CD4-positive, alpha-beta T cell treated with Interleukin-2 at 100 ng/mL for 4 hours (primary cell): Measurements from ENCODE around the gene ZSCAN16.
"Not testable (repeated sequence)": the region's sequence is repeated elsewhere in the genome, so short reads cannot be mapped to it uniquely, and the experiment has no call there.

Source experiments
- DNase-seq: peaks from one replicate; pipeline ENCODE4 v3.0.0-alpha.2; 2020; ENCODE audit warnings: low spot score

The ZSCAN16 gene

GRCh38 chr6:28124350-28124970 lies at the start of gene ZSCAN16:
ZSCAN16 (plus strand) TSS chr6:28124609; CDS start chr6:28125444, 835 bp downstream.
- DNase-seq: peak; percentile 83

DNA sequence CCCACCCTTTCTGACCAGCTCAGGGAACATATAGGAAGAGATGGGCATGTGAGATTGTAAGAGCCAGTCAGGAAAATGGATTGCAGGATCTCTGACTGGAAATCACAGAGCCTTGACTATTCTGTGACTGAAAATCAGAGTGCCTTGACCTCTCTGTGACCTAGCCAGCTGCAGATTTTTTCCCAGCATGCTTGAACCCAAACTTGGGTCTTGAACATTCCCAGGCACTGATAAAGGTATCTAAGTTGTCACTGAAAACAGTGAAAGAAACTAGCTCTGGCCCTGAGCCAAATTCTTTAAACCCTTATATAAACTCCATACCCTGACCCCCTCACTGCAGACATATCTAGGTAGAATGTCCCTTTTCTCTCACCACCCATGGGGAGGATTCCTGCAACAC lies 46.4 kb upstream of the ZSCAN16 start:
- DNase-seq: no peak

GRCh38 chr6:28078836-28079235 lies 45.6 kb upstream of the ZSCAN16 start:
- DNase-seq: no peak

- DNase-seq: not testable (repeated sequence)
Observed at GRCh38 chr6:28080381-28080630, 44.1 kb upstream of the ZSCAN16 start, which contains the start of gene ZNF165. ZNF165 (plus strand) TSS chr6:28080568; CDS start chr6:28085481, 4,913 bp downstream.

GRCh38 chr6:28080631-28081485 lies 43.6 kb upstream of the ZSCAN16 start:
- DNase-seq: peak; percentile 95

GRCh38 chr6:28081486-28081751 lies 43.0 kb upstream of the ZSCAN16 start:
- peak; percentile 43 for DNase-seq

- no peak for DNase-seq
Observed at GRCh38 chr6:28082939-28083338, 41.5 kb upstream of the ZSCAN16 start.

GRCh38 chr6:28089054-28089453 lies 35.4 kb upstream of the ZSCAN16 start:
- DNase-seq: no peak

DNA sequence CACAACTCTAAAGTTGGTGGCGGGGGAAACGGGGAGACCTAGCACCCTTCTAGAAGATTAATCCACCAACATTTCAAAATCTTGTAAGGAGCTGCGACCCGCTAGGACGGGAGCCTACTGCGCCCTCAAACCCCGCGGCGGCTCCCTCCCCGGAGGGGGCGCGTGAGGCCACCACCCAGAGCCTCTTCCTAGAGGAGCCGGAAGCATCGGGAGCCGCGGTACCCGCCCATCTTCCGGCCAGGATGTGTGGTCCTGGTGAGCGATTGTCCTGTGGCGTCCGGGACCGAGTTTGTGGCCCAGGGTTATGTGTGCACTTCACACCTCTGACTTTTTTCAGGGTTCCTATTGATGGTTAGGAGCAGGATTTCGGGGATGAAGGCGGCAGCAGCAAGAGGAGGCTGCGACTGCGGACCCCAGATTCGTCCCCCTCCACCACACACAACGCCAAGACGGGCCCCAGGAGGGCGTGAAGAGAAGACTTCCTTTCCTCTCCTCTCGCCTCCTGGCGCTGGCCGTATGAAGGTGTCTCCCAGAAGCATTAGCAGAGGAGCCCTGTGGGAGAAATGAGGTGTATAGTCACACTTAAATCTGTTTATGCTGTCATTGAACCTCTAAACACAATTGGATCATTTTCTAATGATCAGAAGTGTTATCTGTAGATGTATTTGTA lies 33.4 kb upstream of the ZSCAN16 start:
- DNase-seq: no peak

GRCh38 chr6:28102222-28102621 lies 22.2 kb upstream of the ZSCAN16 start:
- not testable (repeated sequence) for DNase-seq

DNA sequence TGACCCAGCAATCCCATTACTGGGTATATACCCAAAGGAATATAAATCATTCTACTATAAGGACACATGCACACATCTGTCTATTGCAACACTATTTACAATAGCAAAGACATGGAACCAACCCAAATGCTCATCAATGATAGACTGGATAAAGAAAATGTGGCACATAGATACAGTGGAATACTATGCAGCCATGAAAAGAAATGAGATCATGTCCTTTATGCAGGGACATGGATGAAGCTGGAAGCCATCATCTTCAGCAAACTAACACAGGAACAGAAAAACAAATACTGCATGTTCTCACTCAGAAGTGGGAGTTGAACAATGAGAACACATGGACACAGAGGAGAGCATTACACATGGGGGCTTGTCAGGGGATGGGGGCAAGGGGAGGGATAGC lies 21.7 kb upstream of the ZSCAN16 start:
- DNase-seq: not testable (repeated sequence)

DNA sequence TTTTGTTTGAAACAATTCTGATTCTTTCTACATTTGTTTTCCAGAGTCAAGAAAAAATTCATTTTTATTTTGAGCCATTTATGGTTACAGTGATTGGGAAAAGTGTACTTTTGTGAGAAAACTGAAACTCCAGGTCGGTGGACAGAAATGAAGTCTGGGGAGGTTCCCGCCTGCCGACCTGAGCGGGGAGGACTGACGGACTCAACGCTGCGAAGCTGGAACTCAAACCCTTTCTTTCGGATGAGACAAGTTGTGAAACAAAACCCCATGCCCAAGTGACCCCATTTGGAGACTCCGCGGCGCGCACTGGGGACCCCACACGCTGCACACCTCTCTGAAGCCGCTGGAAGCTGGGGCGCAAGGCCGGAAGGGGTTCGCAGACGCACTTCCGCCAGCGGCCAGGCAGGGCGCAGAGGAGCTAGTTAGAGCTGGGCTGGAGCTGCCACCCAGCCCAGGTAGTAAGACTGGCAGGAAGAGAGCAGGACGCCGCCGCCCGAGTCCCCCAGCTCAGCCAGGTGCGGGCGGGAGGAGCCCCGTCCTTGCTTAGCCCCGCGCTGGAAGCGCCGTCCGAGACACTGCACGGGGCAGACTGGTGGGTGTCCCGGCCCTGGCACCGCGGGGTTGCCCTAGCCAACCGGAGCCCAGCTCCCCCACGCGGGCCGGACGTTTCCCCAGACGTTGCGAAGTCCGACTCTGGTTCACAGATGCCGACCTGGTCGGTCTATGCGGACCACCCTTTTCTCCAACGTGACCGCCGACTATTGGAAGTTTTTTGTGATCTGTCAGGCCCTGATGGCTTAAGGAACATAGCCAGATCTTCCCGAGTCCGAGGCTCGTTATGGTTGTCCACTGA lies 19.8 kb upstream of the ZSCAN16 start:
- peak; percentile 85 for DNase-seq

DNA sequence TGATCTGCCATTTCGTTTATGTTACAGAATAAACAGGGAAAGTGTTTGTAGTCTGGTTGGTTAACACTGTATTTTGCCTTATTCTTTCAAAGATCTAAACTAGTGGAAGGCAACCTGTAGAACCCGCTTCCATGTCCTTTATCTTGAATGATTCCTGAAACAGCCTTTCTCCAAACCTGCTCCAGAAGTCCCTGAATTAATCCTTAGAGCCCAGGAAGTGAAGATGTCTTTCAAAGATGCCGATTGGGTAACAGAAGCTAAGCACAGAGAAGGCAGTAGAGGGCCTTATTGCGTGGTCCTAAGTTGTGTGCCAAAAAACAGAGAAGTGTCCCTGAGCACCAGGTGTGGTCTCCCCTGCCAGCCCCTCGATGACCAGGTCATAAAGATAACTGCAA lies 19.2 kb upstream of the ZSCAN16 start:
- DNase-seq: no peak

DNA sequence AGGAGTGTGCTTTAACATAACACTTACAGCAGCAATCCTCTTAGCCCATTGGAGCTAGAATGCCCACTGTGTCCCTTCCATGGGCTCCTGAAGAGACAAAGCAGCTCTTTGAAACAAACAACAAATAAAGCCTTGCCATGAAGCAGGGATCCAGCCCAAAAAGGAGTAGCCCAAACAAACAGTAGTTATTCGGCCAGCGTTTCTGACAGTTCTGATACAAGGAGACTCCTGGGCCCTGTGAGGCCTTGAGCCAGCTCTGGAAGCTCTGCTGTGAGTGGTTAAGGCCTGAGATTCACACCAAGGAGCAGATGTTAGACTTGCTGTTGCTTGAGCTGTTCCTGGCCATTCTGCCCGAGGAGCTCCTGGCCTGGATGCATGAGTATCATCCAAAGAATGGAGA lies 16.9 kb upstream of the ZSCAN16 start:
- DNase-seq: no peak

DNA sequence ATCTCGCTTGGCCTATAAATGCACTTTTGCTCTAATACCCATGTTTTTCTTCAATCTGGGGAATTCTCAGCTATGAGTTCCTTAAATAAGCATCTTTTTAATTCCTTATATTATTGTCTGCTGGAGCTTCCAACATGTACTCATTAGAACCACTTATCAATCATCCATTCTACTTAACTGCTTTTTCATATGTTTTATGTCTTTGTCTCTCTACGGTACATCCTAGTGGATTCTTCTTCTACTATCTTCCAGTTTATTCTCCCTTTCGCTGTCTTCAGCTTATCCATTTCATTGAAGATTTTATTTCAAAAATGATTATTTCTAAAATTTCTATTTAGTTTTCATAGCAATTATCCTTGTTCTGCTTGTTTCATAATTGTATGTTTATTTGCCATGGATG lies 12.4 kb upstream of the ZSCAN16 start:
- DNase-seq: no peak

DNA sequence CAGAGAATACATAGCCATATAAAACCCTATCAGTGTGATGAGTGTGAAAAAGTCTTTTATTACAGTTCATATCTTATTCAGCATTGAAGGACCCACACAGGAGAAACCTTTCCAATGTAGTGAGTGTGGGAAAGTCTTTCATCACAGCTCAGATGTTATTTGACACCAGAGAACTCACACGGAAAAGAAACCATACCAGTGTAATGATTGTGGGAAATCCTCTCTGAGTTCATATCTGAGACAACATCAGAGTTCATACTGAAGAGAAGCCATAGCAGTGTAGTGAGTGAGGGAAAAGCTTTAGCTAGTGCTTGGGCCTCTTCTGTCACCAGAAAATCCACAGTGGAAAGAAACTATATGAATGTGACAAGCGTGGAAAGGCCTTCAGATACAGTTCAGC lies 8.6 kb upstream of the ZSCAN16 start:
- DNase-seq: no peak

DNA sequence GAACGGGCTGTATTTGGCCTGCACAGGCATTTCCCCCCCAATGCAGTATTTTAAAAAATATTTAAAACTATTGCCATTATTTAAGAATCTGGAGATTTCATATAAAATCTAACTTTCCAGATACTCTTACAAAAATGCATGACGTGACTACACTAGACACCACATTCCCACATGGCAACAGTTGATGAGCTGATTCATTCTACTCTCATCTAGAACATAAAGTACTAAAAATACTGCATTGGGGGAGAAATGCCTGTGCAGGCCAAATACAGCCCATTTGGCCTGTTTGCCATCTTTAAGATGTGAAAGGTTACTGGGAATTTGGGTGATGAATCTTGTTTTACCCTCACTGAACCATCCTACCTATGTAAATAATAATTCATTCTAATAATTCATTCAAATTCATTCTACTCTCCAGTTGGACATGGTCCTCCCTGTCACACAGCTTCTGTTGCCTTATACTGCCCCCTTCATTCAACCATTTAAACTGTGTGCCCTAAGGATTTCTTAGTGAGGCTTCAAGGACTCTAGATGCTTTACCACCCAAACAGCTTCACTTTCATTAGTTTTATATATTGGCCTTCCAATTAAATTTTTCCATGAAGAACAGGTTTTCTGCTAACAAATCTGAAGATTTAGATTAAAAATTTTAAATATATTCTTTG lies 6.9 kb upstream of the ZSCAN16 start:
- no peak for DNase-seq

GRCh38 chr6:28118217-28118616 lies 6.2 kb upstream of the ZSCAN16 start:
- no peak for DNase-seq

GRCh38 chr6:28121876-28122275 lies 2.5 kb upstream of the ZSCAN16 start:
- no peak for DNase-seq

- DNase-seq: not testable (repeated sequence)
Observed at GRCh38 chr6:28122283-28122682, 2.1 kb upstream of the ZSCAN16 start.

DNA sequence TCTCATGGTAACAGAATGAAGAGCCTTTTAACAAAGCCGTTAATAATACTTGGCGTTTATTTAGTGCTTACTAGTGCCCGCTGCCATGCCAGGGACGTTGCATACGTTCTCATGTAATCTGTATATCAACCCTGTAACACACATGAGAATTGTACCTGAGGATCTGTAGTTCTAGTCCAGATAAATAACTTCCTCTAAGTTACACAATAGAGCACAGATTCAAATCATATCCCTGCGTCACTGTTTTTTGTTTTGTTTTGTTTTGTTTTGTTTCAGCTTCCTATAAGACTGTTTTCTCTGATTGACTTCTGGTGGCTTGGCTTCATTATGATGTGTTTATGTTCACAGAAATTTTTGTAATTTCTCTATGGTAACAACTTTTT lies 553 bp downstream of the ZSCAN16 start:
- no peak for DNase-seq

DNA sequence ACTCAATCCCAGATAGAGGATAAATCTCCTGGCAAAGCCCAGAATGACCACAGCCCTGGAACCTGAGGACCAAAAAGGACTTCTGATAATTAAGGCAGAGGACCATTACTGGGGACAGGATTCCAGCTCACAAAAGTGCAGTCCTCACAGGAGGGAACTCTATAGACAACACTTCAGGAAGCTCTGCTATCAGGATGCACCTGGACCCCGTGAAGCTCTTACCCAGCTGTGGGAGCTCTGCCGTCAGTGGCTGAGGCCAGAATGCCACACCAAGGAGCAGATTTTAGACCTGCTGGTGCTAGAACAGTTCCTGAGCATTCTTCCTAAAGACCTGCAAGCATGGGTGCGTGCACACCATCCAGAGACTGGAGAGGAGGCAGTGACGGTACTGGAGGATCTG lies 992 bp downstream of the ZSCAN16 start:
- DNase-seq: no peak
